GM20000 (cell line): ENCODE data around the gene AVPI1.
"Not testable (repeated sequence)": the region's sequence is repeated elsewhere in the genome, so short reads cannot be mapped to it uniquely, and the experiment has no call there.

Experiments used
- DNase-seq: peaks from one replicate; pipeline ENCODE4 v3.0.0; 2012; ENCODE audit warnings: low spot score
- CTCF ChIP-seq: IDR thresholded peaks from 2 replicates; pipeline ENCODE4 v1.5.1; 2012; ENCODE audit warnings: mild to moderate bottlenecking, control low read depth; ENCODE audit errors: extremely low read depth, missing control alignments

Gene AVPI1

GRCh38 chr10:97684866-97685394 is 2.1 kb downstream of the AVPI1 start:
- no peak for DNase-seq
- no peak for TF ChIP-seq CTCF

- not testable (repeated sequence) for DNase-seq
These were observed 2.7 kb downstream of the AVPI1 start for GRCh38 chr10:97684368-97684713.

GRCh38 chr10:97683556-97684367 is 3.3 kb downstream of the AVPI1 start:
- no peak for DNase-seq
- no peak for TF ChIP-seq CTCF

GRCh38 chr10:97682042-97682441 is 5.0 kb downstream of the AVPI1 start:
- TF ChIP-seq CTCF: no peak
- no peak for DNase-seq

GRCh38 chr10:97679594-97679993 is 7.4 kb downstream of the AVPI1 start:
- no peak for DNase-seq

GRCh38 chr10:97676770-97677581 is 10.1 kb downstream of the AVPI1 start:
- TF ChIP-seq CTCF: peak; percentile 50
- peak; percentile 78 for DNase-seq

More at GRCh38 chr10:97679594-97679993, 7.4 kb downstream of the AVPI1 start:
- no peak for TF ChIP-seq CTCF

GRCh38 chr10:97675222-97675621 is 11.8 kb downstream of the AVPI1 start:
- DNase-seq: no peak
- TF ChIP-seq CTCF: no peak
